K562 (cell line): ENCODE data around the gene WNT7B. TPM values are rescaled to one million over a fixed set of nuclear protein-coding genes. Genes with fewer than 3 reads are reported as not detected.

Source experiments
- ATAC-seq: fragments of 200-7000 bp; cut with Tn5 transposase; 3 replicates; pipeline ENCODE4 v1.9.1; 2020; ENCODE audit warnings: moderate library complexity
- BruUV-seq: library from RNA; stranded (reverse); fragments of 400-500 nt; replicated peaks from 2 replicates; lab custom pipeline; 2021; lab: Mats Ljungman, UMichigan
- CTCF ChIA-PET: fragments of 300-600 bp; formaldehyde crosslinking; extraction: SDS; loops from one replicate; lab custom pipeline; 2021; ENCODE audit warnings: low intra/inter-chr PET ratio; lab: Yijun Ruan, JAX
- POLR2A ChIA-PET: fragments of 300-600, 350-650 bp; sonication (Branson Sonifier 250); formaldehyde crosslinking; extraction: SDS; loops from one replicate; lab custom pipeline; 2021; ENCODE audit warnings: antibody characterized with exemption, inconsistent platforms; lab: Yijun Ruan, JAX
- DNase-seq, 4 experiments: peaks; one replicate each; pipeline versions ENCODE4 v3.0.0 to v3.0.0-alpha.2; 2011 to 2018; ENCODE audit warnings: low spot score in 3 of 4, mixed read lengths in 3 of 4; ENCODE audit errors: extremely low read depth in 1 of 4
- FAIRE-seq: peaks from 2 replicates; lab custom pipeline; 2011; peaks lifted over from hg19 to GRCh38; lab: Jason Lieb, UNC
- H2AFZ ChIP-seq: 2 replicates; pipeline ENCODE4 v1.6.0; 2011; ENCODE audit warnings: low read depth, low read length, control low read depth, inconsistent platforms
- H3K27ac ChIP-seq: fragments of 200-600 bp; 3 replicates; pipeline ENCODE4 v1.8.0; 2011; ENCODE audit warnings: low read depth, mild to moderate bottlenecking, control low read depth, inconsistent platforms, low read length, moderate library complexity, mixed read lengths; ENCODE audit errors: extremely low read depth
- H3K27me3 ChIP-seq, 2 experiments: fragments of 300-600 bp in 1 of 2; 2 replicates in 1 of 2; 3 replicates in 1 of 2; pipeline versions ENCODE4 v1.6.0 to v1.8.0; 2011; ENCODE audit warnings: inconsistent platforms in 2 of 2, low read length in 2 of 2, mild to moderate bottlenecking in 1 of 2, mixed read lengths in 1 of 2, moderate library complexity in 1 of 2; ENCODE audit not compliant: control insufficient read depth in 2 of 2, insufficient read depth in 2 of 2
- H3K36me3 ChIP-seq: fragments of 300-600 bp; 3 replicates; pipeline ENCODE4 v1.8.0; 2011; ENCODE audit warnings: mild to moderate bottlenecking, low read length, inconsistent platforms; ENCODE audit not compliant: control insufficient read depth, insufficient read depth
- H3K4me1 ChIP-seq, 2 experiments: fragments of 200-600 bp in 1 of 2; replicated peaks in 1 of 2; 2 replicates in 1 of 2; 3 replicates in 1 of 2; pipeline versions ENCODE4 v1.5.1 to v1.8.0; 2011; ENCODE audit warnings: inconsistent platforms in 2 of 2, low read length in 2 of 2, mild to moderate bottlenecking in 1 of 2, mixed read lengths in 1 of 2, moderate library complexity in 1 of 2; ENCODE audit not compliant: control insufficient read depth in 2 of 2, insufficient read depth in 2 of 2
- H3K4me2 ChIP-seq: 2 replicates; pipeline ENCODE4 v1.6.1; 2011; ENCODE audit warnings: low read length, control low read depth, inconsistent platforms, mixed read lengths; ENCODE audit not compliant: insufficient read depth
- H3K4me3 ChIP-seq: fragments of 200-600 bp; sonication (generic), shearing (Covaris generic); 2 replicates; pipeline ENCODE4 v1.5.1; 2016; ENCODE audit warnings: control low read depth, inconsistent platforms
- H3K79me2 ChIP-seq: fragments of 200-600 bp; 3 replicates; pipeline ENCODE4 v1.8.0; 2011; ENCODE audit warnings: low read length, inconsistent platforms; ENCODE audit not compliant: control insufficient read depth, insufficient read depth
- H3K9ac ChIP-seq, 2 experiments: 2 replicates each; pipeline versions ENCODE4 v1.6.0 to v1.6.1; 2011; ENCODE audit warnings: low read depth in 2 of 2, low read length in 2 of 2, control low read depth in 1 of 2, inconsistent platforms in 1 of 2, mild to moderate bottlenecking in 1 of 2, mixed read lengths in 1 of 2; ENCODE audit not compliant: insufficient read depth in 1 of 2
- H3K9me1 ChIP-seq: one replicate; pipeline ENCODE4 v1.6.0; 2011; ENCODE audit warnings: inconsistent platforms, mild to moderate bottlenecking, low read length, moderate library complexity; ENCODE audit not compliant: control insufficient read depth, insufficient read depth
- H3K9me3 ChIP-seq: replicated peaks from 2 replicates; pipeline ENCODE4 v1.5.1; 2011; ENCODE audit warnings: low read depth, low read length, inconsistent platforms; ENCODE audit not compliant: control insufficient read depth, insufficient read depth
- H4K20me1 ChIP-seq: replicated peaks from 2 replicates; pipeline ENCODE4 v1.6.1; 2011; ENCODE audit warnings: low read length, inconsistent platforms, mixed read lengths; ENCODE audit not compliant: control insufficient read depth, insufficient read depth
- FOXA3 ChIP-seq, 2 experiments: fragments of 450-650 bp in 1 of 2; sonication (generic) in 1 of 2; formaldehyde crosslinking; IDR thresholded peaks in 1 of 2; conservative IDR thresholded peaks in 1 of 2; 2 replicates each; pipeline versions ENCODE4 v1.4.0 to v1.8.0; 2020 to 2022; ENCODE audit warnings: mild to moderate bottlenecking in 2 of 2, missing genetic modification reagents in 1 of 2
- JUND ChIP-seq, 2 experiments: IDR thresholded peaks; 2 replicates in 1 of 2; 3 replicates in 1 of 2; pipeline ENCODE4 v1.6.1; 2011; ENCODE audit warnings: borderline replicate concordance in 2 of 2, low read depth in 2 of 2, low read length in 2 of 2, improper control_type of control experiment in 1 of 2, missing biosample characterization in 1 of 2, missing genetic modification characterization in 1 of 2, missing genetic modification reagents in 1 of 2
- KLF1 ChIP-seq: fragments of 450-650 bp; IDR thresholded peaks from 2 replicates; pipeline ENCODE4 v1.6.1; 2016; ENCODE audit warnings: missing genetic modification characterization, missing compliant biosample characterization
- MTF1 ChIP-seq: fragments of 250-450 bp; sonication (Bioruptor Pico); IDR thresholded peaks from 2 replicates; pipeline ENCODE4 v1.9.0; 2021; ENCODE audit warnings: moderate library complexity, mild to moderate bottlenecking, inconsistent platforms, borderline replicate concordance
- NCOA1 ChIP-seq: fragments of 450-650 bp; IDR thresholded peaks from 2 replicates; pipeline ENCODE4 v1.6.1; 2016; ENCODE audit warnings: low read depth
- NCOA4 ChIP-seq: fragments of 450-650 bp; IDR thresholded peaks from 2 replicates; pipeline ENCODE4 v1.6.1; 2018; ENCODE audit warnings: mild to moderate bottlenecking; ENCODE audit not compliant: partially characterized antibody
- POLR2A ChIP-seq: fragments of 450-650 bp; conservative IDR thresholded peaks from 2 replicates; pipeline ENCODE4 v1.6.1; 2016
- RBBP5 ChIP-seq: fragments of 200-600 bp; sonication (generic); IDR thresholded peaks from 2 replicates; pipeline ENCODE4 v1.6.1; 2012; ENCODE audit warnings: borderline replicate concordance, mild to moderate bottlenecking, low read length, control low read depth, inconsistent platforms; ENCODE audit not compliant: insufficient read depth, poor library complexity, severe bottlenecking
- SMARCC2 ChIP-seq: fragments of 450-650 bp; IDR thresholded peaks from 2 replicates; pipeline ENCODE4 v1.6.1; 2017; ENCODE audit warnings: antibody characterized with exemption, moderate library complexity, mild to moderate bottlenecking, low read depth
- ZNF444 ChIP-seq: fragments of 250-450 bp; sonication (Bioruptor Pico); IDR thresholded peaks from 2 replicates; pipeline ENCODE4 v1.4.0; 2020; ENCODE audit warnings: mild to moderate bottlenecking, moderate library complexity
- WGBS: fragments of 100-300 bp; shearing (Covaris generic); methylation state at CpG from one replicate; pipeline ENCODE4 v1.1.6; 2016; ENCODE audit warnings: low coverage, mixed read lengths; ENCODE audit not compliant: insufficient coverage; ENCODE audit errors: missing lambda C conversion rate; 5-methylcytosine and 5-hydroxymethylcytosine counted together
- in situ Hi-C: fragments of 300-500 bp; cut with MboI; formaldehyde crosslinking; loops from 4 replicates; pipeline ENCODE4 v1.15.0; 2018; ENCODE audit warnings: inconsistent platforms, mixed read lengths
- intact Hi-C: fragments of 100-400 bp; cut with micrococcal nuclease; formaldehyde crosslinking; loops from 2 replicates; pipeline ENCODE4 v1.14.2; 2022
- polyA plus RNA-seq, 8 experiments: library from polyadenylated mRNA; depleted of rRNA in 4 of 8; stranded (reverse) in 5 of 8; unstranded in 3 of 8; fragments of >200 nt; fragmentation: Nextera tagmentation in 2 of 8; fragmentation: Illumina TruSeq in 1 of 8; extraction: Ambion mirVana in 2 of 8; extraction: Trizol in 1 of 8; gene quantifications; 2 replicates each; pipeline versions ENCODE4 v1.2.1 to v1.2.3, GENCODE V29; 2011 to 2014; ENCODE audit warnings: inconsistent platforms in 1 of 8, missing spikeins in 1 of 8
- total RNA-seq, 7 experiments: library from RNA; depleted of rRNA in 6 of 7; stranded (reverse); fragments of >200 nt in 6 of 7; fragmentation: Illumina TruSeq in 2 of 7; extraction: Trizol in 2 of 7; gene quantifications; 2 replicates each; pipeline versions ENCODE4 v1.2.1 to v1.2.3, GENCODE V29; 2011 to 2021; ENCODE audit warnings: low replicate concordance in 1 of 7
- TF ChIP-seq, protein P1 (sequence below): fragments of 450-650 bp; formaldehyde crosslinking; IDR thresholded peaks from 2 replicates; pipeline ENCODE4 v1.4.0; 2022; ENCODE audit warnings: missing genetic modification characterization
- TF ChIP-seq, protein P2 (sequence below): fragments of 250-450 bp; sonication (Bioruptor Pico); IDR thresholded peaks from 2 replicates; pipeline ENCODE4 v1.4.0; 2020; ENCODE audit warnings: mild to moderate bottlenecking
- TF ChIP-seq, protein P3 (sequence below): sonication (generic); formaldehyde crosslinking; IDR thresholded peaks from 2 replicates; pipeline ENCODE4 v1.8.0; 2022; ENCODE audit warnings: mild to moderate bottlenecking, missing genetic modification reagents

Gene WNT7B
- total and polyA plus RNA-seq, 9 of the 15 experiments (the other 6 are each of a cell fraction or from before 2014, with no cell fraction given) = not detected

DNA sequence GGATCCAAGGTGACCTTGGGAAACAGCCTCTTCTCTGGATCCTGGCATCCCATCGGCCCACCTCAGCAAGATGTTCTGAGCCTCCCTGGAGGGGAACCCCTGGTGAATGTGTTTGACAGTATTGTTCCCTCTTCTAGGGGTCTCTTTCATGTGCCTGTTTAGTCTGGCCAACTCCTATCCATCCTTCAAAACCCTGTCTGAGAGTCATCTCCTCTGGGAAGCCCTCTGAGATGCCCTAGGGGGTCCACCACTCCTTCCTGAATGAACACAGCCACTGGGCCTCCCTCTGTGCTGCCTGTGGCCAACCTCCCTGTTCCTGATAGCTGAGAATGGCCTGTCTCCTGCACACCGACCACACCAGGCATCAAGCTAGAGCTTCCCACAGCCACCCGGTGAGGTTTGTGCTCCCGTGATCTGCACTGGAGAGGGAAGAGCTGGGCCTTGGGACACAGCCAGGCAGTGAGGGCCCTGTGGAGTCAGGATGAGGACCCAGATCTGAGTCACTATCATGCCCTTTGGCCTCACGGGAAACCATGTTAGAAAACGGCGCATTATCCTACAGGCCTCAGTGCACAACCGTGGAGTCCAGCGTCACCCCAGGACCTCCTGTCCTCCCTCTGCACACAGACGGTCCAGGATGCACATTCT, 8.8 kb downstream of the WNT7B start:
- H3K27ac ChIP-seq = no peak overlapping the region
- in situ Hi-C loops = no loop called here
- no peak for TF ChIP-seq SMARCC2
- no peak for TF ChIP-seq JUND (IDR thresholded peaks at IDR 0.05; ENCODE audit: borderline replicate concordance, low read depth, low read length)
- TF ChIP-seq JUND (tag; IDR thresholded peaks at IDR 0.05; ENCODE audit: borderline replicate concordance, low read depth, low read length) = no peak
- no peak for TF ChIP-seq FOXA3 (CRISPR knock-in tag; conservative IDR thresholded peaks at IDR 0.05 in 1 of 2, IDR thresholded peaks at IDR 0.05 in 1 of 2)
- TF ChIP-seq RBBP5 = no peak
- TF ChIP-seq NCOA4 = no peak
- TF ChIP-seq ZNF444 (CRISPR knock-in tag) = no peak
- TF ChIP-seq, protein P1, sequence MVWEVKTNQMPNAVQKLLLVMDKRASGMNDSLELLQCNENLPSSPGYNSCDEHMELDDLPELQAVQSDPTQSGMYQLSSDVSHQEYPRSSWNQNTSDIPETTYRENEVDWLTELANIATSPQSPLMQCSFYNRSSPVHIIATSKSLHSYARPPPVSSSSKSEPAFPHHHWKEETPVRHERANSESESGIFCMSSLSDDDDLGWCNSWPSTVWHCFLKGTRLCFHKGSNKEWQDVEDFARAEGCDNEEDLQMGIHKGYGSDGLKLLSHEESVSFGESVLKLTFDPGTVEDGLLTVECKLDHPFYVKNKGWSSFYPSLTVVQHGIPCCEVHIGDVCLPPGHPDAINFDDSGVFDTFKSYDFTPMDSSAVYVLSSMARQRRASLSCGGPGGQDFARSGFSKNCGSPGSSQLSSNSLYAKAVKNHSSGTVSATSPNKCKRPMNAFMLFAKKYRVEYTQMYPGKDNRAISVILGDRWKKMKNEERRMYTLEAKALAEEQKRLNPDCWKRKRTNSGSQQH = no peak
- TF ChIP-seq, protein P2, sequence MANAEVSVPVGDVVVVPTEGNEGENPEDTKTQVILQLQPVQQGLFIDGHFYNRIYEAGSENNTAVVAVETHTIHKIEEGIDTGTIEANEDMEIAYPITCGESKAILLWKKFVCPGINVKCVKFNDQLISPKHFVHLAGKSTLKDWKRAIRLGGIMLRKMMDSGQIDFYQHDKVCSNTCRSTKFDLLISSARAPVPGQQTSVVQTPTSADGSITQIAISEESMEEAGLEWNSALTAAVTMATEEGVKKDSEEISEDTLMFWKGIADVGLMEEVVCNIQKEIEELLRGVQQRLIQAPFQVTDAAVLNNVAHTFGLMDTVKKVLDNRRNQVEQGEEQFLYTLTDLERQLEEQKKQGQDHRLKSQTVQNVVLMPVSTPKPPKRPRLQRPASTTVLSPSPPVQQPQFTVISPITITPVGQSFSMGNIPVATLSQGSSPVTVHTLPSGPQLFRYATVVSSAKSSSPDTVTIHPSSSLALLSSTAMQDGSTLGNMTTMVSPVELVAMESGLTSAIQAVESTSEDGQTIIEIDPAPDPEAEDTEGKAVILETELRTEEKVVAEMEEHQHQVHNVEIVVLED (CRISPR knock-in tag) = no peak
- no peak for TF ChIP-seq MTF1
- no peak for TF ChIP-seq KLF1 (tag)
- no peak for TF ChIP-seq NCOA1
- TF ChIP-seq, protein P3, sequence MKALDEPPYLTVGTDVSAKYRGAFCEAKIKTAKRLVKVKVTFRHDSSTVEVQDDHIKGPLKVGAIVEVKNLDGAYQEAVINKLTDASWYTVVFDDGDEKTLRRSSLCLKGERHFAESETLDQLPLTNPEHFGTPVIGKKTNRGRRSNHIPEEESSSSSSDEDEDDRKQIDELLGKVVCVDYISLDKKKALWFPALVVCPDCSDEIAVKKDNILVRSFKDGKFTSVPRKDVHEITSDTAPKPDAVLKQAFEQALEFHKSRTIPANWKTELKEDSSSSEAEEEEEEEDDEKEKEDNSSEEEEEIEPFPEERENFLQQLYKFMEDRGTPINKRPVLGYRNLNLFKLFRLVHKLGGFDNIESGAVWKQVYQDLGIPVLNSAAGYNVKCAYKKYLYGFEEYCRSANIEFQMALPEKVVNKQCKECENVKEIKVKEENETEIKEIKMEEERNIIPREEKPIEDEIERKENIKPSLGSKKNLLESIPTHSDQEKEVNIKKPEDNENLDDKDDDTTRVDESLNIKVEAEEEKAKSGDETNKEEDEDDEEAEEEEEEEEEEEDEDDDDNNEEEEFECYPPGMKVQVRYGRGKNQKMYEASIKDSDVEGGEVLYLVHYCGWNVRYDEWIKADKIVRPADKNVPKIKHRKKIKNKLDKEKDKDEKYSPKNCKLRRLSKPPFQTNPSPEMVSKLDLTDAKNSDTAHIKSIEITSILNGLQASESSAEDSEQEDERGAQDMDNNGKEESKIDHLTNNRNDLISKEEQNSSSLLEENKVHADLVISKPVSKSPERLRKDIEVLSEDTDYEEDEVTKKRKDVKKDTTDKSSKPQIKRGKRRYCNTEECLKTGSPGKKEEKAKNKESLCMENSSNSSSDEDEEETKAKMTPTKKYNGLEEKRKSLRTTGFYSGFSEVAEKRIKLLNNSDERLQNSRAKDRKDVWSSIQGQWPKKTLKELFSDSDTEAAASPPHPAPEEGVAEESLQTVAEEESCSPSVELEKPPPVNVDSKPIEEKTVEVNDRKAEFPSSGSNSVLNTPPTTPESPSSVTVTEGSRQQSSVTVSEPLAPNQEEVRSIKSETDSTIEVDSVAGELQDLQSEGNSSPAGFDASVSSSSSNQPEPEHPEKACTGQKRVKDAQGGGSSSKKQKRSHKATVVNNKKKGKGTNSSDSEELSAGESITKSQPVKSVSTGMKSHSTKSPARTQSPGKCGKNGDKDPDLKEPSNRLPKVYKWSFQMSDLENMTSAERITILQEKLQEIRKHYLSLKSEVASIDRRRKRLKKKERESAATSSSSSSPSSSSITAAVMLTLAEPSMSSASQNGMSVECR = no peak
- TF ChIP-seq POLR2A = no peak

More for the DNA sequence above, 8.8 kb downstream of the WNT7B start:
- FAIRE-seq (no peak), ATAC-seq (no peak), DNase-seq (no peak)
- Histone ChIP-seq H3K9ac (no peak overlapping the region), H3K27me3 (peaks cover 0 to 20% of the 10 kb centered on the region in 2 experiments; a peak in 2 of 5 replicates), H2AFZ (no peak overlapping the region), H3K36me3 (no peaks in the 10 kb centered on the region), H3K79me2 (no peaks in the 10 kb centered on the region), H3K9me1 (no peaks in the 10 kb centered on the region), H3K4me2 (no peak overlapping the region), H3K4me1 (peaks cover 0 to 8% of the 10 kb centered on the region in 2 experiments; a peak in 1 of 5 replicates), H3K4me3 (no peak overlapping the region), H4K20me1 (peaks cover 9% of the 10 kb centered on the region; the same call in 1 of the 2 replicates), H3K9me3 (no peaks in the 10 kb centered on the region)
- 0% methylated on average over 8 of the region's 10 CpGs for WGBS
- ChIA-PET CTCF (no interaction called here), POLR2A (no interaction called here)
- BruUV-seq = no TSS peak
- intact Hi-C loops = no loop called here
